Activated CD4-positive, CD25-positive, alpha-beta regulatory T cell treated with anti-CD3 and anti-CD28 coated beads, Interleukin-2, amount 50 U/mL, for 24 hours (primary cell): Measurements from ENCODE around the gene C13orf46.

Experiments
- ATAC-seq, 2 donors: fragments of 150-1000 bp; cut with Tn5 transposase; one replicate each; pipeline ENCODE4 v1.10.0; 2021; ENCODE audit warnings: mild to moderate bottlenecking in 1 of 2, moderate library complexity in 1 of 2

Gene C13orf46

GRCh38 chr13:113952983-113953520 is 20.8 kb downstream of the C13orf46 start:
- ATAC-seq, result no peak

- no peak for ATAC-seq
Measured at GRCh38 chr13:113952151-113952982, 21.5 kb downstream of the C13orf46 start.

GRCh38 chr13:113951246-113951999 is 22.5 kb downstream of the C13orf46 start:
- ATAC-seq, result peak; percentile 72 to 83

- ATAC-seq, result peak in 1 of 2 donors; percentile 14
Measured at GRCh38 chr13:113950451-113951245, 23.2 kb downstream of the C13orf46 start.

GRCh38 chr13:113949546-113949945 is 24.3 kb downstream of the C13orf46 start:
- no peak for ATAC-seq

GRCh38 chr13:113948034-113948742 is 25.7 kb downstream of the C13orf46 start:
- ATAC-seq, result no peak

GRCh38 chr13:113947311-113948033 is 26.4 kb downstream of the C13orf46 start:
- ATAC-seq, result no peak

- no peak for ATAC-seq
Measured at GRCh38 chr13:113946409-113947181, 27.3 kb downstream of the C13orf46 start.

- ATAC-seq, result no peak
Measured at GRCh38 chr13:113945857-113946408, 27.9 kb downstream of the C13orf46 start.

- no peak for ATAC-seq
Measured at GRCh38 chr13:113943821-113944565, 29.9 kb downstream of the C13orf46 start.

GRCh38 chr13:113942591-113943103 is 31.2 kb downstream of the C13orf46 start:
- no peak for ATAC-seq

- ATAC-seq, result no peak
Measured at GRCh38 chr13:113941571-113942191, 32.2 kb downstream of the C13orf46 start.

GRCh38 chr13:113939944-113940297 is 34.0 kb downstream of the C13orf46 start:
- ATAC-seq, result no peak

GRCh38 chr13:113939129-113939943 is 34.5 kb downstream of the C13orf46 start:
- ATAC-seq, result no peak

- ATAC-seq, result no peak
Measured at GRCh38 chr13:113938716-113939115, 35.2 kb downstream of the C13orf46 start.

GRCh38 chr13:113938246-113938645 is 35.6 kb downstream of the C13orf46 start:
- ATAC-seq, result no peak

GRCh38 chr13:113937527-113938180 is 36.2 kb downstream of the C13orf46 start:
- ATAC-seq, result no peak
